ENCODE data around the gene CRIP1.

Gene CRIP1

GRCh38 chr14:105519946-105520698 is 33.4 kb downstream of the CRIP1 start:
- no peak for DNase-seq

- DNase-seq, result no peak
Observed at GRCh38 chr14:105525326-105525725, 38.6 kb downstream of the CRIP1 start.

GRCh38 chr14:105525861-105526775 is 39.4 kb downstream of the CRIP1 start, which contains the start of gene TMEM121:
TSS of gene TMEM121 (plus strand) at chr14:105526583. CDS start at chr14:105528835, 2,252 bp downstream.
- DNase-seq, result peak; percentile 60

- no peak for DNase-seq
Observed at GRCh38 chr14:105526776-105527380, 40.2 kb downstream of the CRIP1 start.

- DNase-seq, result no peak
Observed at GRCh38 chr14:105527381-105527825, 40.7 kb downstream of the CRIP1 start.

GRCh38 chr14:105527826-105528585 is 41.3 kb downstream of the CRIP1 start:
- peak; percentile 82 for DNase-seq

- no peak for DNase-seq
Observed at GRCh38 chr14:105528586-105529318, 42.1 kb downstream of the CRIP1 start.

GRCh38 chr14:105529319-105529568 is 42.6 kb downstream of the CRIP1 start:
- DNase-seq, result no peak

- peak; percentile 38 for DNase-seq
Observed at GRCh38 chr14:105529569-105530284, 43.0 kb downstream of the CRIP1 start.

GRCh38 chr14:105530285-105531087 is 43.8 kb downstream of the CRIP1 start:
- DNase-seq, result no peak

- no peak for DNase-seq
Observed at GRCh38 chr14:105531088-105531893, 44.6 kb downstream of the CRIP1 start.

- DNase-seq, result no peak
Observed at GRCh38 chr14:105531894-105532623, 45.4 kb downstream of the CRIP1 start.

GRCh38 chr14:105532735-105533141 is 46.1 kb downstream of the CRIP1 start:
- no peak for DNase-seq

- no peak for DNase-seq
Observed at GRCh38 chr14:105533391-105533790, 46.7 kb downstream of the CRIP1 start.

- DNase-seq, result no peak
Observed at GRCh38 chr14:105533811-105534498, 47.3 kb downstream of the CRIP1 start.

- no peak for DNase-seq
Observed at GRCh38 chr14:105534586-105534985, 47.9 kb downstream of the CRIP1 start.

- no peak for DNase-seq
Observed at GRCh38 chr14:105536051-105536450, 49.4 kb downstream of the CRIP1 start.

Measured in CD4-positive, alpha-beta T cell treated with Interleukin-17A for 1 hour (primary cell).